IMR-90 (cell line): ENCODE data around the gene IFNLR1. TPM values are rescaled to one million over a fixed set of nuclear protein-coding genes. Genes with fewer than 3 reads are reported as not detected.

Source experiments
- ATAC-seq: fragments of 200-7000 bp; cut with Tn5 transposase; 2 replicates; pipeline ENCODE4 v1.9.1; 2020; ENCODE audit warnings: low read depth, mild to moderate bottlenecking, moderate library complexity
- BruUV-seq: library from RNA; stranded (reverse); fragments of 400-500 nt; replicated peaks from 2 replicates; lab custom pipeline; 2021; lab: Mats Ljungman, UMichigan
- CTCF ChIA-PET: fragments of 300-600 bp; formaldehyde crosslinking; extraction: SDS; loops from one replicate; lab custom pipeline; 2021; ENCODE audit warnings: antibody characterized with exemption; lab: Yijun Ruan, JAX
- POLR2A ChIA-PET: fragments of 300-600 bp; sonication (Branson Sonifier 250); formaldehyde crosslinking; loops from one replicate; lab custom pipeline; 2022; ENCODE audit warnings: antibody characterized with exemption; ENCODE audit not compliant: unreplicated experiment; lab: Charles Lee
- DNase-seq: peaks from one replicate; pipeline ENCODE4 v3.0.0; 2013
- H2AFZ ChIP-seq: replicated peaks from 2 replicates; pipeline ENCODE3; 2013; ENCODE audit warnings: low read length, mild to moderate bottlenecking; ENCODE audit not compliant: poor library complexity
- H2AK5ac ChIP-seq: 2 replicates; pipeline ENCODE4 v1.6.1; 2013; ENCODE audit warnings: low read depth, low read length, inconsistent platforms
- H2AK9ac ChIP-seq: replicated peaks from 2 replicates; pipeline ENCODE3; 2013; ENCODE audit warnings: mild to moderate bottlenecking, low read depth, low read length, moderate library complexity; ENCODE audit not compliant: poor library complexity
- H2BK120ac ChIP-seq: 2 replicates; pipeline ENCODE4 v1.6.1; 2013; ENCODE audit warnings: low read depth, low read length, inconsistent platforms
- H2BK15ac ChIP-seq: 3 replicates; pipeline ENCODE4 v1.6.1; 2013; ENCODE audit warnings: low read depth, low read length, inconsistent platforms
- H2BK20ac ChIP-seq: 2 replicates; pipeline ENCODE4 v1.6.1; 2013; ENCODE audit warnings: low read depth, mild to moderate bottlenecking, inconsistent platforms, low read length, moderate library complexity
- H2BK5ac ChIP-seq: 2 replicates; pipeline ENCODE4 v1.6.1; 2013; ENCODE audit warnings: mild to moderate bottlenecking, low read depth, low read length, inconsistent platforms; ENCODE audit not compliant: poor library complexity, severe bottlenecking
- H3K14ac ChIP-seq: replicated peaks from 2 replicates; pipeline ENCODE4 v1.6.1; 2013; ENCODE audit warnings: low read depth, low read length, inconsistent platforms
- H3K18ac ChIP-seq: 2 replicates; pipeline ENCODE4 v1.6.1; 2013; ENCODE audit warnings: low read depth, low read length, control low read depth
- H3K23ac ChIP-seq: 2 replicates; pipeline ENCODE4 v1.6.1; 2013; ENCODE audit warnings: low read depth, low read length, inconsistent platforms
- H3K27ac ChIP-seq: 2 replicates; pipeline ENCODE4 v1.5.1; 2013; ENCODE audit warnings: mild to moderate bottlenecking, control low read depth, low read length; ENCODE audit not compliant: insufficient read depth
- H3K27me3 ChIP-seq: 2 replicates; pipeline ENCODE4 v1.6.1; 2013; ENCODE audit warnings: low read length; ENCODE audit not compliant: control insufficient read depth, insufficient read depth
- H3K36me3 ChIP-seq: 2 replicates; pipeline ENCODE4 v1.6.1; 2013; ENCODE audit warnings: low read length, mixed read lengths; ENCODE audit not compliant: control insufficient read depth, insufficient read depth
- H3K4ac ChIP-seq: 2 replicates; pipeline ENCODE4 v1.6.1; 2013; ENCODE audit warnings: low read depth, low read length, inconsistent platforms
- H3K4me1 ChIP-seq: 2 replicates; pipeline ENCODE4 v1.6.1; 2013; ENCODE audit warnings: low read length, mixed read lengths; ENCODE audit not compliant: control insufficient read depth, insufficient read depth
- H3K4me2 ChIP-seq: 2 replicates; pipeline ENCODE4 v1.6.1; 2013; ENCODE audit warnings: low read depth, mild to moderate bottlenecking, control low read depth, low read length, moderate library complexity
- H3K4me3 ChIP-seq: 2 replicates; pipeline ENCODE4 v1.5.1; 2013; ENCODE audit warnings: low read depth, mild to moderate bottlenecking, control low read depth, low read length, moderate library complexity; ENCODE audit not compliant: insufficient read depth
- H3K56ac ChIP-seq: 2 replicates; pipeline ENCODE4 v1.6.1; 2013; ENCODE audit warnings: low read length, inconsistent platforms; ENCODE audit not compliant: insufficient read depth; ENCODE audit errors: extremely low read depth
- H3K79me1 ChIP-seq, 2 experiments: 2 replicates each; pipeline ENCODE4 v1.6.1; 2013; ENCODE audit warnings: low read length in 2 of 2, inconsistent platforms in 1 of 2, low read depth in 1 of 2
- H3K9ac ChIP-seq: 2 replicates; pipeline ENCODE4 v1.6.1; 2013; ENCODE audit warnings: low read depth, low read length, control low read depth
- H3K9me1 ChIP-seq: 2 replicates; pipeline ENCODE4 v1.6.1; 2013; ENCODE audit warnings: low read length, inconsistent platforms; ENCODE audit not compliant: insufficient read depth
- H3K9me3 ChIP-seq: 2 replicates; pipeline ENCODE4 v1.6.1; 2013; ENCODE audit warnings: low read length; ENCODE audit not compliant: control insufficient read depth, insufficient read depth
- H4K20me1 ChIP-seq: 2 replicates; pipeline ENCODE4 v1.6.1; 2013; ENCODE audit warnings: low read length, inconsistent platforms; ENCODE audit not compliant: insufficient read depth
- H4K5ac ChIP-seq: 2 replicates; pipeline ENCODE4 v1.6.1; 2013; ENCODE audit warnings: mild to moderate bottlenecking, low read depth, low read length, control low read depth
- H4K8ac ChIP-seq, 2 experiments: 2 replicates each; pipeline ENCODE4 v1.6.1; 2013; ENCODE audit warnings: low read depth in 2 of 2, low read length in 2 of 2, control low read depth in 1 of 2, inconsistent platforms in 1 of 2
- H4K91ac ChIP-seq: 2 replicates; pipeline ENCODE4 v1.6.1; 2013; ENCODE audit warnings: low read depth, low read length, inconsistent platforms; ENCODE audit not compliant: insufficient read depth
- CEBPB ChIP-seq: IDR thresholded peaks from 2 replicates; pipeline ENCODE4 v1.6.1; 2012; ENCODE audit warnings: low read depth, low read length, improper control_type of control experiment
- FOS ChIP-seq: fragments of 150-350 bp; IDR thresholded peaks from 2 replicates; pipeline ENCODE4 v1.6.1; 2016; ENCODE audit warnings: low read depth, low read length
- MAFK ChIP-seq: IDR thresholded peaks from 2 replicates; pipeline ENCODE4 v1.6.1; 2012; ENCODE audit warnings: low read depth, low read length, improper control_type of control experiment
- MAZ ChIP-seq: IDR thresholded peaks from 2 replicates; pipeline ENCODE4 v1.6.1; 2012; ENCODE audit warnings: low read depth, mild to moderate bottlenecking, low read length, improper control_type of control experiment, moderate library complexity, borderline replicate concordance
- MXI1 ChIP-seq: IDR thresholded peaks from 2 replicates; pipeline ENCODE4 v1.6.1; 2012; ENCODE audit warnings: low read depth, mild to moderate bottlenecking, low read length, moderate library complexity, borderline replicate concordance
- NFE2L2 ChIP-seq: fragments of 150-350 bp; IDR thresholded peaks from 2 replicates; pipeline ENCODE4 v1.6.1; 2016; ENCODE audit warnings: low read depth, mild to moderate bottlenecking, low read length
- POLR2A ChIP-seq: IDR thresholded peaks from 2 replicates; pipeline ENCODE4 v1.6.1; 2012; ENCODE audit warnings: mild to moderate bottlenecking, low read depth, low read length
- RAD21 ChIP-seq: IDR thresholded peaks from 2 replicates; pipeline ENCODE4 v1.6.1; 2012; ENCODE audit warnings: low read length, improper control_type of control experiment
- RCOR1 ChIP-seq: IDR thresholded peaks from 2 replicates; pipeline ENCODE4 v1.6.1; 2012; ENCODE audit warnings: mild to moderate bottlenecking, low read length, improper control_type of control experiment; ENCODE audit not compliant: insufficient replicate concordance
- WGBS, 2 experiments: methylation state at CpG; one replicate each; pipeline versions ENCODE4 v1.1.5 to v1.1.7; 2013; ENCODE audit warnings: missing lambda C conversion rate in 2 of 2; ENCODE audit not compliant: insufficient read length in 1 of 2; ENCODE audit errors: extremely low coverage in 2 of 2; 5-methylcytosine and 5-hydroxymethylcytosine counted together
- dilution Hi-C: fragments of 300-500 bp; cut with HindIII; formaldehyde crosslinking; loops from one replicate; pipeline ENCODE4 v1.14.3; 2018; ENCODE audit warnings: low sequenced_read_pairs; ENCODE audit not compliant: unreplicated experiment
- in situ Hi-C: fragments of 300-500 bp; cut with MboI; formaldehyde crosslinking; loops from 3 replicates; pipeline ENCODE4 v1.14.3; 2019; ENCODE audit warnings: low sequenced_read_pairs, inconsistent platforms, mixed read lengths
- intact Hi-C: fragments of 100-400 bp; cut with micrococcal nuclease; formaldehyde crosslinking; loops from 2 replicates; pipeline ENCODE4 v1.10.0; 2022
- polyA plus RNA-seq, 3 experiments: library from polyadenylated mRNA; depleted of rRNA; stranded (reverse); fragments of >200 nt; gene quantifications; 2 replicates each; pipeline ENCODE4 v1.2.3, GENCODE V29; 2012; ENCODE audit warnings: low replicate concordance in 1 of 3
- total RNA-seq: library from RNA; depleted of rRNA; stranded (reverse); fragments of >200 nt; gene quantifications from 2 replicates; pipeline ENCODE4 v1.2.3, GENCODE V29; 2012
- TF ChIP-seq, protein P1 (sequence below): conservative IDR thresholded peaks from 2 replicates; pipeline ENCODE4 v1.5.1; 2012; ENCODE audit warnings: mild to moderate bottlenecking, low read depth, low read length, improper control_type of control experiment
- TF ChIP-seq, protein P2 (sequence below): fragments of 150-350 bp; IDR thresholded peaks from 2 replicates; pipeline ENCODE4 v1.6.1; 2016; ENCODE audit warnings: low read depth, mild to moderate bottlenecking, low read length, moderate library complexity, borderline replicate concordance
- TF ChIP-seq, protein P3 (sequence below): fragments of 150-350 bp; IDR thresholded peaks from 2 replicates; pipeline ENCODE4 v1.6.1; 2017; ENCODE audit warnings: mild to moderate bottlenecking, antibody characterized with exemption, low read length, low read depth

Gene IFNLR1
- total and polyA plus RNA-seq, 2 of the 4 experiments (the other 2 are of a cell fraction): not detected

DNA sequence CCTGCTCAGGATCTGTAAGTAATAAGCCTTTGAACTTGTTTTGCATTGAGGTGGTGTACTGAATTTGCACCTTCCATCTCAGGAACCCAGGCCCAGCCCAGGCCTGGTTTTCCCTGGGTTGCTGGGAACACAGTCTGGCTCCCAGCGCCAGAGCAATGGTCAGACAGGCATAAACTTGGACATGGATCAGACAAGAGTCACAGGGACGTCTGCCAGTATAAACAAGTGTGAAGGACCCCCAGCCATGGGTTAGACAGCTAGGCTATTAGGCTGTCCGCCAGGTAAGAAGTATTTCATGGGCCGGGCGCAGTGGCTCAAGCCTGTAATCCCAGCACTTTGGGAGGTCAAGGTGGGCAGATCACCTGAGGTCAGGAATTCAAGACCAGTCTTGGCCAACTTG lies 5.5 kb downstream of the IFNLR1 start:
- TF ChIP-seq, protein P1, sequence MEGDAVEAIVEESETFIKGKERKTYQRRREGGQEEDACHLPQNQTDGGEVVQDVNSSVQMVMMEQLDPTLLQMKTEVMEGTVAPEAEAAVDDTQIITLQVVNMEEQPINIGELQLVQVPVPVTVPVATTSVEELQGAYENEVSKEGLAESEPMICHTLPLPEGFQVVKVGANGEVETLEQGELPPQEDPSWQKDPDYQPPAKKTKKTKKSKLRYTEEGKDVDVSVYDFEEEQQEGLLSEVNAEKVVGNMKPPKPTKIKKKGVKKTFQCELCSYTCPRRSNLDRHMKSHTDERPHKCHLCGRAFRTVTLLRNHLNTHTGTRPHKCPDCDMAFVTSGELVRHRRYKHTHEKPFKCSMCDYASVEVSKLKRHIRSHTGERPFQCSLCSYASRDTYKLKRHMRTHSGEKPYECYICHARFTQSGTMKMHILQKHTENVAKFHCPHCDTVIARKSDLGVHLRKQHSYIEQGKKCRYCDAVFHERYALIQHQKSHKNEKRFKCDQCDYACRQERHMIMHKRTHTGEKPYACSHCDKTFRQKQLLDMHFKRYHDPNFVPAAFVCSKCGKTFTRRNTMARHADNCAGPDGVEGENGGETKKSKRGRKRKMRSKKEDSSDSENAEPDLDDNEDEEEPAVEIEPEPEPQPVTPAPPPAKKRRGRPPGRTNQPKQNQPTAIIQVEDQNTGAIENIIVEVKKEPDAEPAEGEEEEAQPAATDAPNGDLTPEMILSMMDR: no peak
- TF ChIP-seq MXI1: no peak
- no peak for TF ChIP-seq POLR2A
- no peak for TF ChIP-seq RAD21
- TF ChIP-seq, protein P2, sequence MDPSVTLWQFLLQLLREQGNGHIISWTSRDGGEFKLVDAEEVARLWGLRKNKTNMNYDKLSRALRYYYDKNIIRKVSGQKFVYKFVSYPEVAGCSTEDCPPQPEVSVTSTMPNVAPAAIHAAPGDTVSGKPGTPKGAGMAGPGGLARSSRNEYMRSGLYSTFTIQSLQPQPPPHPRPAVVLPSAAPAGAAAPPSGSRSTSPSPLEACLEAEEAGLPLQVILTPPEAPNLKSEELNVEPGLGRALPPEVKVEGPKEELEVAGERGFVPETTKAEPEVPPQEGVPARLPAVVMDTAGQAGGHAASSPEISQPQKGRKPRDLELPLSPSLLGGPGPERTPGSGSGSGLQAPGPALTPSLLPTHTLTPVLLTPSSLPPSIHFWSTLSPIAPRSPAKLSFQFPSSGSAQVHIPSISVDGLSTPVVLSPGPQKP: no peak
- no peak for TF ChIP-seq MAFK
- TF ChIP-seq, protein P3, sequence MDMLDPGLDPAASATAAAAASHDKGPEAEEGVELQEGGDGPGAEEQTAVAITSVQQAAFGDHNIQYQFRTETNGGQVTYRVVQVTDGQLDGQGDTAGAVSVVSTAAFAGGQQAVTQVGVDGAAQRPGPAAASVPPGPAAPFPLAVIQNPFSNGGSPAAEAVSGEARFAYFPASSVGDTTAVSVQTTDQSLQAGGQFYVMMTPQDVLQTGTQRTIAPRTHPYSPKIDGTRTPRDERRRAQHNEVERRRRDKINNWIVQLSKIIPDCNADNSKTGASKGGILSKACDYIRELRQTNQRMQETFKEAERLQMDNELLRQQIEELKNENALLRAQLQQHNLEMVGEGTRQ: no peak
- TF ChIP-seq NFE2L2: no peak
- no peak for TF ChIP-seq MAZ
- no peak for TF ChIP-seq FOS
- no peak for TF ChIP-seq CEBPB
- TF ChIP-seq RCOR1: no peak
- no peak overlapping the region for H4K5ac ChIP-seq
- H3K27ac ChIP-seq: no peak overlapping the region
- no peaks in the 10 kb centered on the region; the same call in 1 of the 2 replicates for H3K9me3 ChIP-seq
- no peak overlapping the region for H2BK20ac ChIP-seq
- H3K4ac ChIP-seq: no peak overlapping the region
- no peak overlapping the region for H2BK5ac ChIP-seq
- H3K79me1 ChIP-seq: no peaks in the 10 kb centered on the region
- peaks cover 43% of the 10 kb centered on the region for H3K27me3 ChIP-seq
- ChIA-PET POLR2A (no interaction called here), CTCF (no interaction called here)
- H2BK15ac ChIP-seq: no peak overlapping the region
- H3K9ac ChIP-seq: no peak overlapping the region
- no peak overlapping the region for H3K14ac ChIP-seq
- no peak overlapping the region for H2AK5ac ChIP-seq
- H4K91ac ChIP-seq: no peak overlapping the region
- no peak overlapping the region for H4K8ac ChIP-seq
- DNase-seq: no peak
- in situ Hi-C loops (no loop called here), intact Hi-C loops (no loop called here), dilution Hi-C loops (no loop called here)
- H3K4me1 ChIP-seq: no peaks in the 10 kb centered on the region
- H3K18ac ChIP-seq: no peak overlapping the region
- no peaks in the 10 kb centered on the region for H3K36me3 ChIP-seq
- H3K4me2 ChIP-seq: no peak overlapping the region
- no peak overlapping the region for H3K23ac ChIP-seq
- WGBS, 2 experiments: 10% methylated on average over 5 of the region's 5 CpGs; no CpG with 5 or more reads in 1 of the 2 experiments
- H3K56ac ChIP-seq: no peak overlapping the region
- no TSS peak for BruUV-seq
- H2BK120ac ChIP-seq: no peak overlapping the region
- H2AK9ac ChIP-seq: no peak overlapping the region
- no peak overlapping the region for H3K4me3 ChIP-seq
- H2AFZ ChIP-seq: no peak overlapping the region
- H4K20me1 ChIP-seq: no peaks in the 10 kb centered on the region
- no peak for ATAC-seq
- H3K9me1 ChIP-seq: no peaks in the 10 kb centered on the region; the same call in 1 of the 2 replicates
